B cell (primary cell): Measurements from ENCODE around the gene RAP2A. TPM values are rescaled to one million over a fixed set of nuclear protein-coding genes. Genes with fewer than 3 reads are reported as not detected.

ENCODE experiments used
- ATAC-seq: fragments of 200-7000 bp; cut with Tn5 transposase; one replicate; pipeline ENCODE4 v1.10.0; 2021; ENCODE audit warnings: low read depth, mild to moderate bottlenecking, moderate number of reproducible peaks, moderate library complexity
- CTCF ChIA-PET: fragments of 350-600 bp; sonication (Branson Sonifier 250); formaldehyde crosslinking; loops from one replicate; lab custom pipeline; 2021; ENCODE audit warnings: antibody characterized with exemption, inconsistent platforms; lab: Charles Lee
- POLR2A ChIA-PET: fragments of 350-600 bp; sonication (Branson Sonifier 250); formaldehyde crosslinking; loops from one replicate; lab custom pipeline; 2021; ENCODE audit warnings: antibody characterized with exemption; lab: Charles Lee
- DNase-seq: peaks from one replicate; pipeline ENCODE4 v3.0.0; 2013
- H2AFZ ChIP-seq: 2 replicates; pipeline ENCODE4 v1.6.1; 2012; ENCODE audit warnings: mild to moderate bottlenecking, low read depth, low read length; ENCODE audit not compliant: insufficient read depth, poor library complexity, severe bottlenecking
- H3K27ac ChIP-seq, 2 donors: 1 replicate in 1 of 2; 2 replicates in 1 of 2; pipeline ENCODE4 v1.5.1; 2012 to 2013; ENCODE audit warnings: low read length in 2 of 2, mild to moderate bottlenecking in 2 of 2, moderate library complexity in 1 of 2
- H3K27me3 ChIP-seq, 4 experiments: fragments of 200-600 bp in 1 of 4; sonication (generic) in 1 of 4; replicated peaks in 1 of 4; 1 replicate in 2 of 4; 2 replicates in 2 of 4; pipeline versions ENCODE4 v1.6.1 to v1.7.0; 2013 to 2016; ENCODE audit warnings: low read length in 3 of 4, mild to moderate bottlenecking in 2 of 4, mixed read lengths in 1 of 4, moderate library complexity in 1 of 4; ENCODE audit not compliant: insufficient read depth in 4 of 4, control insufficient read depth in 3 of 4; ENCODE audit errors: control extremely low read depth in 1 of 4
- H3K36me3 ChIP-seq, 2 experiments: replicated peaks in 1 of 2; 1 replicate in 1 of 2; 2 replicates in 1 of 2; pipeline versions ENCODE4 v1.6.1 to v1.7.1; 2013; ENCODE audit warnings: low read length in 1 of 2; ENCODE audit not compliant: insufficient read depth in 2 of 2, control insufficient read depth in 1 of 2; ENCODE audit errors: control extremely low read depth in 1 of 2, extremely low read depth in 1 of 2
- H3K4me1 ChIP-seq, 2 donors: fragments of 200-600 bp in 1 of 2; sonication (generic) in 1 of 2; 1 replicate in 1 of 2; 2 replicates in 1 of 2; pipeline versions ENCODE4 v1.5.1 to v1.6.1; 2013 to 2017; ENCODE audit warnings: low read length in 2 of 2; ENCODE audit not compliant: control insufficient read depth in 2 of 2, insufficient read depth in 2 of 2
- H3K4me2 ChIP-seq: replicated peaks from 2 replicates; pipeline ENCODE3; 2012; ENCODE audit warnings: mild to moderate bottlenecking, low read depth, low read length; ENCODE audit not compliant: poor library complexity, severe bottlenecking
- H3K4me3 ChIP-seq, 5 experiments: fragments of 200-600 bp in 1 of 5; sonication (generic) in 1 of 5; 1 replicate in 3 of 5; 2 replicates in 2 of 5; pipeline versions ENCODE4 v1.5.1 to v1.7.0; 2011 to 2016; ENCODE audit warnings: low read length in 4 of 5, mild to moderate bottlenecking in 4 of 5, low read depth in 2 of 5, control low read depth in 1 of 5, moderate library complexity in 1 of 5; ENCODE audit not compliant: insufficient read depth in 1 of 5; ENCODE audit errors: control extremely low read depth in 1 of 5, extremely low read depth in 1 of 5
- H3K79me2 ChIP-seq: fragments of 200-600 bp; sonication (generic); one replicate; pipeline ENCODE4 v1.6.0; 2016; ENCODE audit warnings: low read length; ENCODE audit not compliant: control insufficient read depth, insufficient read depth
- H3K9ac ChIP-seq: fragments of 200-600 bp; sonication (generic); 2 replicates; pipeline ENCODE4 v1.6.1; 2017; ENCODE audit warnings: mild to moderate bottlenecking, low read length, moderate library complexity
- H3K9me3 ChIP-seq, 3 donors: one replicate each; pipeline versions ENCODE4 v1.6.1 to v1.7.1; 2013; ENCODE audit warnings: low read length in 2 of 3; ENCODE audit not compliant: control insufficient read depth in 2 of 3, insufficient read depth in 1 of 3; ENCODE audit errors: control extremely low read depth in 1 of 3
- H4K20me1 ChIP-seq: 2 replicates; pipeline ENCODE4 v1.6.0; 2012; ENCODE audit warnings: mild to moderate bottlenecking, low read length; ENCODE audit not compliant: insufficient read depth, control insufficient read depth, poor library complexity, severe bottlenecking
- H3K27ac Mint-ChIP-seq: one replicate; pipeline ENCODE4 v1.8.0; 2021; ENCODE audit warnings: mixed read lengths
- H3K27me3 Mint-ChIP-seq: one replicate; pipeline ENCODE4 v1.8.0; 2021; ENCODE audit warnings: mixed read lengths
- H3K4me1 Mint-ChIP-seq: one replicate; pipeline ENCODE4 v1.8.0; 2021; ENCODE audit warnings: mixed read lengths
- H3K4me3 Mint-ChIP-seq: one replicate; pipeline ENCODE4 v1.8.0; 2021; ENCODE audit warnings: mixed read lengths
- H3K9me3 Mint-ChIP-seq: one replicate; pipeline ENCODE4 v1.8.0; 2022; ENCODE audit warnings: mixed read lengths; ENCODE audit not compliant: insufficient read depth
- CTCF ChIP-seq: fragments of 200-600 bp; IDR thresholded peaks from one replicate; pipeline ENCODE4 v1.8.0; 2022; ENCODE audit warnings: antibody characterized with exemption, mild to moderate bottlenecking
- EZH2 ChIP-seq: IDR thresholded peaks from 2 replicates; pipeline ENCODE4 v1.6.1; 2012; ENCODE audit warnings: borderline replicate concordance, low read depth, mild to moderate bottlenecking, moderate library complexity, low read length; ENCODE audit not compliant: insufficient read depth, poor library complexity, severe bottlenecking
- WGBS: methylation state at CpG from one replicate; pipeline ENCODE4 v1.1.5; 2013; ENCODE audit warnings: missing lambda C conversion rate; ENCODE audit not compliant: insufficient coverage; 5-methylcytosine and 5-hydroxymethylcytosine counted together
- intact Hi-C: fragments of 100-400 bp; cut with micrococcal nuclease; formaldehyde crosslinking; loops from one replicate; pipeline ENCODE4 v1.10.0; 2022
- polyA plus RNA-seq: library from polyadenylated mRNA; depleted of rRNA; stranded (reverse); fragments of >200 nt; gene quantifications from 2 replicates; pipeline ENCODE4 v1.2.3, GENCODE V29; 2012
- total RNA-seq, 2 donors: library from RNA; stranded (reverse); fragments of 120-200 nt in 1 of 2; gene quantifications; 1 replicate in 1 of 2; 2 replicates in 1 of 2; pipeline versions ENCODE4 v1.2.3 to v1.2.4, GENCODE V29; 2013 to 2022

RAP2A gene
- total and polyA plus RNA-seq, 2 donors (not counting 1 experiment from before 2014, with no cell fraction given), result 2.1 to 24.1 TPM

GRCh38 chr13:97485320-97485719 lies 51.4 kb downstream of the RAP2A start:
- WGBS, result 100% methylated on average over 1 of the region's 1 CpG
- H3K79me2 ChIP-seq, result no peaks in the 10 kb centered on the region
- intact Hi-C loops, result no loop called here

GRCh38 chr13:97490702-97491307 lies 56.8 kb downstream of the RAP2A start:
- Mint-ChIP-seq H3K9me3 (peaks cover 4% of the 10 kb centered on the region), H3K27ac (no peak overlapping the region), H3K4me1 (no peaks in the 10 kb centered on the region), H3K27me3 (no peaks in the 10 kb centered on the region), H3K4me3 (no peak overlapping the region)
- DNase-seq (no peak), ATAC-seq (no peak)
- ChIA-PET CTCF (no interaction called here), POLR2A (no interaction called here)
- Histone ChIP-seq H3K9me3 (peaks cover 0 to 3% (median 1%) of the 10 kb centered on the region in 3 donors), H3K4me3 (no peak overlapping the region), H3K9ac (no peak overlapping the region), H3K36me3 (no peaks in the 10 kb centered on the region), H2AFZ (no peak overlapping the region), H3K27ac (no peak overlapping the region), H3K27me3 (peaks cover 0 to 3% (median 0%) of the 10 kb centered on the region in 4 experiments), H3K79me2 (no peaks in the 10 kb centered on the region), H4K20me1 (no peaks in the 10 kb centered on the region), H3K4me1 (no peaks in the 10 kb centered on the region), H3K4me2 (no peak overlapping the region)
- WGBS, result no CpG with 5 or more reads among the region's 1 CpG
- TF ChIP-seq CTCF (no peak), EZH2 (no peak)
- intact Hi-C loops, result no loop called here

More at GRCh38 chr13:97485320-97485719, 51.4 kb downstream of the RAP2A start:
- TF ChIP-seq CTCF (no peak), EZH2 (no peak)
- Mint-ChIP-seq H3K4me1 (no peaks in the 10 kb centered on the region), H3K27me3 (no peaks in the 10 kb centered on the region), H3K27ac (no peak overlapping the region), H3K9me3 (no peaks in the 10 kb centered on the region), H3K4me3 (no peak overlapping the region)
- no peak overlapping the region for H3K27ac ChIP-seq
- H3K27me3 ChIP-seq, result no peaks in the 10 kb centered on the region
- no peak overlapping the region for H3K4me2 ChIP-seq
- no peaks in the 10 kb centered on the region for H3K9me3 ChIP-seq
- H4K20me1 ChIP-seq, result no peaks in the 10 kb centered on the region
- no peak overlapping the region for H3K4me3 ChIP-seq
- no peaks in the 10 kb centered on the region for H3K4me1 ChIP-seq
- H2AFZ ChIP-seq, result no peak overlapping the region
- no peaks in the 10 kb centered on the region for H3K36me3 ChIP-seq
- no peak overlapping the region for H3K9ac ChIP-seq
- ATAC-seq, result no peak
- ChIA-PET POLR2A (no interaction called here), CTCF (no interaction called here)
- DNase-seq, result no peak
